Astrocyte of the cerebellum (primary cell): ENCODE data around the gene SLC39A11.
"Not testable (repeated sequence)": the region's sequence is repeated elsewhere in the genome, so short reads cannot be mapped to it uniquely, and the experiment has no call there.

Experiments used
- DNase-seq: peaks from one replicate; pipeline ENCODE4 v3.0.0-alpha.2; 2011; ENCODE audit warnings: low read depth
- H3K4me3 ChIP-seq: 2 replicates; pipeline ENCODE4 v1.5.1; 2011; ENCODE audit warnings: mild to moderate bottlenecking, low read depth, low read length, moderate library complexity
- in situ Hi-C: cut with HindIII; loops from 2 replicates; pipeline ENCODE4 v1.10.0; 2017; ENCODE audit warnings: low sequenced_read_pairs
- TF ChIP-seq, protein P1 (sequence below): IDR thresholded peaks from 2 replicates; pipeline ENCODE4 v1.5.1; 2012; ENCODE audit warnings: low read length, low read depth, moderate library complexity, mild to moderate bottlenecking; ENCODE audit errors: missing control alignments

Gene SLC39A11

DNA sequence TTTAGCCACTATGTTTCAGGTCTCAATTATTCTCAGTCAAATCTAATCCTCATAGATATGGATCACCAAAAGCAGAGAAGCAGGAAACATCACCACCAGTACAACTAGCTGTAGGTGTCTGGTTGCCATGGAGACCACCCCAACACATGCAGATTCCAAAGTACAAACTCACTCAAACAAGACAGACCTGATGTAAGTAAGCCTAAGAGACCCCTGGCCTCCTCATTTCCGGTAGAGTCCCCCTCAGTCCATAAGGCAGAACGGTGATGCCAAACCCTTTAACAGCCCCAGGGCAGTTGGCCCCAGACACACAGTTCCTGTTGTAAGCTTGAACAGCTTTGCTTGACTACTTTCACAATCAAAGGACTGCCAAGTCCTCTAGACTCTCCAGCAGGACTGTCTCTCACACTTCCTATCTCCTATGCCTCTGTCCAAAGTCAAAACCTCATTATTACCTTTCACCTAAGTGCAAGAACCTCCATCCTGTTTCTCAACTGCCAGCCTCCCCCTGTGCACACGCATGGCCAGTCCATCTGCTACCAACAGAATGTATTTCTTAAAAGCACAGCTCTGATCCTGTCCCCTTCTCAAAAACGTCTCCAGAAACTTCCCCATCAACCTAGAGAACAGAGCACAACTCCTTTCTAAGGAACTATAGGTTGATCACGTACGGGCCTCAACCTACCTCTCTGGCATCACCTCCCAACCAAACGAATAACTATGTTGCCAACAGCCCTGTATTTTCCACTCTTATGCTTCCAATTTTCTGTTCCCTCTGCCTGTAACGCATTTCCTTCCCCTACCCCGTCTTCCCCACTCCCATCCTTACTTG lies 23.9 kb downstream of the SLC39A11 start:
- H3K4me3 ChIP-seq: no peak overlapping the region
- in situ Hi-C loops: loop anchor here (5.0 to 10.0 kb wide), 2 partner anchors 46 to 84 kb away; no protein-coding TSS in a partner anchor
- TF ChIP-seq, protein P1, sequence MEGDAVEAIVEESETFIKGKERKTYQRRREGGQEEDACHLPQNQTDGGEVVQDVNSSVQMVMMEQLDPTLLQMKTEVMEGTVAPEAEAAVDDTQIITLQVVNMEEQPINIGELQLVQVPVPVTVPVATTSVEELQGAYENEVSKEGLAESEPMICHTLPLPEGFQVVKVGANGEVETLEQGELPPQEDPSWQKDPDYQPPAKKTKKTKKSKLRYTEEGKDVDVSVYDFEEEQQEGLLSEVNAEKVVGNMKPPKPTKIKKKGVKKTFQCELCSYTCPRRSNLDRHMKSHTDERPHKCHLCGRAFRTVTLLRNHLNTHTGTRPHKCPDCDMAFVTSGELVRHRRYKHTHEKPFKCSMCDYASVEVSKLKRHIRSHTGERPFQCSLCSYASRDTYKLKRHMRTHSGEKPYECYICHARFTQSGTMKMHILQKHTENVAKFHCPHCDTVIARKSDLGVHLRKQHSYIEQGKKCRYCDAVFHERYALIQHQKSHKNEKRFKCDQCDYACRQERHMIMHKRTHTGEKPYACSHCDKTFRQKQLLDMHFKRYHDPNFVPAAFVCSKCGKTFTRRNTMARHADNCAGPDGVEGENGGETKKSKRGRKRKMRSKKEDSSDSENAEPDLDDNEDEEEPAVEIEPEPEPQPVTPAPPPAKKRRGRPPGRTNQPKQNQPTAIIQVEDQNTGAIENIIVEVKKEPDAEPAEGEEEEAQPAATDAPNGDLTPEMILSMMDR: no peak
- peak; percentile 79 for DNase-seq

- peak; percentile 97 for DNase-seq
- H3K4me3 ChIP-seq: not testable (repeated sequence)
- in situ Hi-C loops: loop anchor here (5.0 to 10.0 kb wide), 2 partner anchors 45 to 83 kb away; no protein-coding TSS in a partner anchor
These were observed 24.8 kb downstream of the SLC39A11 start for GRCh38 chr17:73067699-73068098.

- DNase-seq: no peak
- TF ChIP-seq, protein P1: no peak
- in situ Hi-C loops: loop anchor here (5.0 to 10.0 kb wide), 2 partner anchors 45 to 82 kb away; no protein-coding TSS in a partner anchor
- no peak overlapping the region for H3K4me3 ChIP-seq
These were observed 25.4 kb downstream of the SLC39A11 start for GRCh38 chr17:73067075-73067474.

DNA sequence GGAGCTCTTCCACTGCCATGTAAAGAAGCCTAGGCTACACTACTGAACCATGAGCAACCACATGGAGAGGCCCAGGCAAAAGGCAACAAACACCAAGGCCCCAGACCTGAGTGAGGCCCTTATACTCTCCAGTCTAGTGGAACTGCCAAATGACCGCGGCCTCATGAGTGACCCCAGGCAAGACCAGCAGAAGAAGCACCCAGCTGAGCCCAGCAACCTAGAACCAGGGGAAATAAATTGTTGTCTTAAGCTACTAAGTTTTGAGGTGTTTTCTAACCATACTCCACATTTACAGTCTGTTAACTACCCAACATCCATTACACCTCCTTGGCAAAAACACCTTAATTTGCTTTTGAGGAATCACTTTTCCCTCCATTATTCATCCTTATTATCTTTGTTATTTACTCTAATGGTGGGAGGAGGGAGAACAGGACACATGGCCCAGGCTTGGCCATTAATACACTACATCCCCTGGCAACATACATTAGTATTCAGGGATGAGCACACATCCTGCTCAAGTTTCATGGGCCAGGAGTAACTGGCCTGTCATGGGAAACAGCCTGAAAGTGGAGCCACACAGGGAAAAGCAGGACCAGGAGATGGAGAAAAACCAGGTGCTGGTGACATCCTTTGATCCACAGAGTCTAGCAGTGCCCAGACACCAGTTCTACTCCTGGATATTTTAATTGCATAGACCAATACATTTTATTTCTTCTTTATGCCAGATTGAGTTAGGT lies 26.2 kb downstream of the SLC39A11 start:
- TF ChIP-seq, protein P1: no peak
- no peak for DNase-seq
- in situ Hi-C loops: loop anchor here (5.0 to 10.0 kb wide), 2 partner anchors 44 to 82 kb away; no protein-coding TSS in a partner anchor
- H3K4me3 ChIP-seq: no peak overlapping the region

GRCh38 chr17:73065376-73065775 lies 27.1 kb downstream of the SLC39A11 start:
- in situ Hi-C loops: loop anchor here (5.0 to 10.0 kb wide), 2 partner anchors 43 to 81 kb away; no protein-coding TSS in a partner anchor
- H3K4me3 ChIP-seq: no peak overlapping the region
- DNase-seq: no peak
- TF ChIP-seq, protein P1: no peak

DNA sequence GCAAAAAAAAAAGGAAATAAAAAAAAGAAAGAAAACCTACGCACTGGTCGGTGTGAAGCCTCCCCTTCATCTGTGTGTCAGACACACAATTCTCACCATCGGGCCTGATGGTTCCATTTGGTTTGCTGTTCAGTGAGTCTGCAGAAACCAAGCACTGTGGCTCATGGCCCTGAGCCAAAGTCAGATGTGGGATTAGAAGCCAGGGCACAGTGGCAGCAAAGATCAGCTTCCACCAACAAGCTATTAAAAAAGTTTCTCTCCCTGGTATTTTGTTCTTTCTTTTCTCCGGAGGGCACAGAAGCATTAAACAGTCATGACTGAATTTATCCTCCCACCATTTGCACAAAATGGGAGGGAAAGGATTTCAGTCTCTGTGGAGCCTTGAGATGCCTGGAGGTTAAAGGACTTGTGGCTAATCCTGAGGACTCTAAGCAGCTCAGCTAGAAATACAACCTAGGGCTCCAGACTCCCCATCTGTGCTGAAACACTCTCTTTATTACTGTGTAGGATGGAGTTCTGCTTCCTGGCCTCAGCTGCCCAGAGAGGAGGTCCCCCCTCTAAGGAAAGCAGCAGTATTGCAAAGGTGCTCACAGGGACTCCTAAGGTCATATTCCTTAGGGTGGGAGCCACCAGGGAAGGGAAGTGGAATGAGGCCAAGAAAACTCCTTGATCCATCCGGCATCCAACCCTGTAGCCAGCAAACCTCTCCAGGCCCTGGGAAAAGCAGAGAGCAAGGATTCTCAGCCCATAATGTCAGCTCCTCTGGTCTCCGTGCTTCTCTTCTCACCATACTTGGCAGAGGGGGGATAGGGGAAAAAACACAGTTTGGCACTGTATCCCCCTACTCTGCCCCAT lies 28.2 kb downstream of the SLC39A11 start:
- DNase-seq: no peak
- in situ Hi-C loops: loop anchor here (10.0 kb wide), 1 partner anchor 80 kb away; no protein-coding TSS in a partner anchor
- H3K4me3 ChIP-seq: no peak overlapping the region
- TF ChIP-seq, protein P1: no peak
